Spinal cord (tissue), 10 donors: ENCODE results near the gene RPP30. TPM values are rescaled to one million over a fixed set of nuclear protein-coding genes. Genes with fewer than 3 reads are reported as not detected.
A peak's percentile ranks its signal among the peaks of the same experiment; 100 is the strongest.

Experiments used
- DNase-seq, 6 donors: peaks; one replicate each; pipeline versions ENCODE4 v3.0.0 to v3.0.0-alpha.2; 2013 to 2015; ENCODE audit warnings: low spot score in 6 of 6, low read depth in 4 of 6
- H3K27ac ChIP-seq: one replicate; pipeline ENCODE4 v1.5.1; 2013; ENCODE audit warnings: low read depth, low read length, control low read depth
- H3K27me3 ChIP-seq: one replicate; pipeline ENCODE4 v1.6.1; 2013; ENCODE audit warnings: low read length; ENCODE audit not compliant: control insufficient read depth, insufficient read depth
- H3K36me3 ChIP-seq: one replicate; pipeline ENCODE4 v1.6.1; 2013; ENCODE audit warnings: low read length; ENCODE audit not compliant: control insufficient read depth, insufficient read depth
- H3K4me1 ChIP-seq: one replicate; pipeline ENCODE4 v1.6.1; 2013; ENCODE audit warnings: low read length; ENCODE audit not compliant: control insufficient read depth, insufficient read depth
- H3K4me3 ChIP-seq: one replicate; pipeline ENCODE4 v1.5.1; 2013; ENCODE audit warnings: low read depth, low read length, control low read depth
- H3K9me3 ChIP-seq: one replicate; pipeline ENCODE4 v1.6.1; 2013; ENCODE audit warnings: low read length; ENCODE audit not compliant: control insufficient read depth, insufficient read depth
- WGBS: methylation state at CpG from one replicate; pipeline ENCODE4 v1.1.5; 2013; ENCODE audit warnings: missing lambda C conversion rate; ENCODE audit not compliant: insufficient coverage; 5-methylcytosine and 5-hydroxymethylcytosine counted together
- polyA plus RNA-seq, 2 donors: library from polyadenylated mRNA; unstranded; fragments of 120-200 nt; gene quantifications; one replicate each; pipeline ENCODE4 v1.2.1, GENCODE V29; 2013; ENCODE audit not compliant: insufficient read length in 2 of 2
- total RNA-seq, 2 donors: library from RNA; depleted of rRNA in 1 of 2; stranded (reverse); fragments of 120-200 nt in 1 of 2; fragments of >200 nt in 1 of 2; gene quantifications; one replicate each; pipeline versions ENCODE4 v1.2.3 to v1.2.4, GENCODE V29; 2013 to 2014
- donor health status: healthy.

Gene RPP30
- total and polyA plus RNA-seq, 4 donors = 48.5 to 74.6 (median 52.2) TPM

GRCh38 chr10:90913774-90914420, 42.1 kb downstream of the RPP30 start:
- Histone ChIP-seq H3K4me3 (no peak overlapping the region), H3K36me3 (no peaks in the 10 kb centered on the region), H3K4me1 (no peaks in the 10 kb centered on the region), H3K27me3 (no peaks in the 10 kb centered on the region), H3K27ac (no peak overlapping the region), H3K9me3 (no peaks in the 10 kb centered on the region)
- WGBS = 100% methylated on average over 1 of the region's 2 CpGs
- no peak for DNase-seq

- Histone ChIP-seq H3K27me3 (peaks cover under 1% of the 10 kb centered on the region), H3K4me3 (no peak overlapping the region), H3K27ac (no peak overlapping the region), H3K4me1 (no peaks in the 10 kb centered on the region), H3K9me3 (no peaks in the 10 kb centered on the region), H3K36me3 (no peaks in the 10 kb centered on the region)
- WGBS = 76% methylated on average over 10 of the region's 10 CpGs
- no peak for DNase-seq
Observed at GRCh38 chr10:90914992-90915765, 43.4 kb downstream of the RPP30 start.

- Histone ChIP-seq H3K9me3 (no peaks in the 10 kb centered on the region), H3K4me1 (no peaks in the 10 kb centered on the region), H3K4me3 (no peak overlapping the region), H3K36me3 (no peaks in the 10 kb centered on the region), H3K27ac (no peak overlapping the region), H3K27me3 (peaks cover 2% of the 10 kb centered on the region)
- no peak for DNase-seq
- WGBS = 50% methylated on average over 9 of the region's 11 CpGs
Observed at GRCh38 chr10:90915766-90916075, 43.9 kb downstream of the RPP30 start.

GRCh38 chr10:90916392-90917237, 44.8 kb downstream of the RPP30 start:
- H3K36me3 ChIP-seq = no peaks in the 10 kb centered on the region
- H3K27me3 ChIP-seq = peaks cover 2% of the 10 kb centered on the region
- H3K27ac ChIP-seq = no peak overlapping the region
- no peaks in the 10 kb centered on the region for H3K9me3 ChIP-seq
- H3K4me3 ChIP-seq = no peak overlapping the region
- no peaks in the 10 kb centered on the region for H3K4me1 ChIP-seq
- DNase-seq = no peak
- 89% methylated on average over 1 of the region's 6 CpGs for WGBS

GRCh38 chr10:90917238-90917967, 45.6 kb downstream of the RPP30 start:
- no peaks in the 10 kb centered on the region for H3K4me1 ChIP-seq
- peak in 1 of 6 donors; percentile 37 for DNase-seq
- no peaks in the 10 kb centered on the region for H3K9me3 ChIP-seq
- no peak overlapping the region for H3K4me3 ChIP-seq
- no peak overlapping the region for H3K27ac ChIP-seq
- H3K36me3 ChIP-seq = no peaks in the 10 kb centered on the region
- peaks cover 2% of the 10 kb centered on the region for H3K27me3 ChIP-seq
- WGBS = 94% methylated on average over 4 of the region's 8 CpGs

GRCh38 chr10:90917968-90918318, 46.2 kb downstream of the RPP30 start:
- H3K36me3 ChIP-seq = no peaks in the 10 kb centered on the region
- DNase-seq = no peak
- H3K9me3 ChIP-seq = no peaks in the 10 kb centered on the region
- no peak overlapping the region for H3K27ac ChIP-seq
- no peaks in the 10 kb centered on the region for H3K4me1 ChIP-seq
- WGBS = 97% methylated on average over 3 of the region's 3 CpGs
- no peak overlapping the region for H3K4me3 ChIP-seq
- H3K27me3 ChIP-seq = peaks cover 2% of the 10 kb centered on the region

GRCh38 chr10:90919683-90920574, 48.2 kb downstream of the RPP30 start:
- Histone ChIP-seq H3K36me3 (no peaks in the 10 kb centered on the region), H3K27me3 (peaks cover 2% of the 10 kb centered on the region), H3K27ac (no peak overlapping the region), H3K4me1 (no peaks in the 10 kb centered on the region), H3K4me3 (no peak overlapping the region), H3K9me3 (no peaks in the 10 kb centered on the region)
- 46% methylated on average over 5 of the region's 8 CpGs for WGBS
- DNase-seq = no peak

- 33% methylated on average over 1 of the region's 5 CpGs for WGBS
- H3K9me3 ChIP-seq = no peaks in the 10 kb centered on the region
- H3K4me1 ChIP-seq = no peaks in the 10 kb centered on the region
- H3K36me3 ChIP-seq = no peaks in the 10 kb centered on the region
- no peak within 1 kb of the TSS for H3K27ac ChIP-seq
- H3K27me3 ChIP-seq = peaks cover 2% of the 10 kb centered on the region
- DNase-seq = no peak
- no peak within 1 kb of the TSS for H3K4me3 ChIP-seq
Observed at GRCh38 chr10:90920986-90921666, 49.4 kb downstream of the RPP30 start, which contains the start of gene ANKRD1. Gene ANKRD1 (minus strand): TSS chr10:90921087. CDS start chr10:90921027, 60 bp downstream.
